GM10847 (cell line): ENCODE measurements around the gene CDK14.

ENCODE experiments used
- POLR2A ChIP-seq: IDR thresholded peaks from 2 replicates; pipeline ENCODE4 v1.6.1; 2011; ENCODE audit not compliant: insufficient read length; ENCODE audit errors: extremely low read depth

The CDK14 gene

DNA sequence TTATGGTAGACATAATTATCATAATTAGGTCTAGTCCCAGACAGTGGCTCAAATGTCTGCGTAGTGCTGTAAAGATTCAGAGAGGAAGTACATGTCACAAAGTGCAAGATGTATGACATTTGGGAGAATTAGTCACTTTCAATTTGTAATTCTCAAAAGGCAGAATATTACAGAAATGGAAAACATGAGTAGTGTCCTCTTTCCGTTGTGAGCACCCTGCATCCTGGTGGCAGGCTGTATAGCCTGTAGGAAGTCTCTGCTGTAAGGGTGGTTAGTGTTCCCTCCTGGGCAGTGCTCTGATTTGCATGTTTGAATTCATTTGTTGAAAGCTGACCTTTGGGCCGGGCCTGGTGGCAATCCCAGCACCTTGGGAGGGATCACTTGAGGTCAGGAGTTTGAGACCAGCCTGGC lies 17.0 kb downstream of the CDK14 start:
- no peak for TF ChIP-seq POLR2A

DNA sequence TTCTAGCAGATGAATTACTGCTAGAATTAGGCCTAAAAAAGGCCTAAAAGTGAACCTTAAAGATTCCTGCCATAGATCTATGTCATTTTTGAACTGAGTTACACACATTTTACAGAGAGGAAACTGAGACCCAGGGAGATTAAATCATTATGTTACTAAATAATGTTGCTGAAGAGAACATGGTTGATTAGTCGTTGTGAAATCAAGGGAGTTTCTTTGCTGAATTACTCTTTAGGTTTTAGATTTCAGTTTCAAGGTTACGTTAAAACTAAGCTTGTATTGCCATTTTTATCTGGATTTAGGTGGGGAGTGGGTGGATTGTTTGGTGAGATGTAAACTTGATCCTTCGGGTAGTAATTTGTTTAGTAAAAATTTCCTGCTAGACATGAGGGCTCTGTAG lies 21.3 kb downstream of the CDK14 start:
- no peak for TF ChIP-seq POLR2A

DNA sequence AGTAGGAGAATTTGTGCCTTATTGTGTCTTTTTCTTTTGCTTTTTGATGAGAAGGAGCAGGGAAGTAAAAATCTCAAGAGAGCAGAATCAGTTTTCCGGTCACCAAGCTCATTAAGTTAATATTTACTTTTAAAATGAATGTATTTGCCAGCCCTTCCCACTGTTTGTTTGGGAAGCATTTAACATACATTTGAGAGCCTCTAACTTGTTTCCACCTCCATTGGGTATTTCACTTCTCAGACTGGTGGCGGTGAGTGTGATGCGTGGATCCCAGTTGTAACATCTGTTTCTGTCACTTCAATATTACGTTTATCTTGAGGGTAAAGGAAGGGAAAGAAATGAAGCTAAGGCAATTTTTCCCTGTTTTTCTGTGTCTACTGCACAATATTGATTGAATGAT lies 22.8 kb downstream of the CDK14 start:
- TF ChIP-seq POLR2A: no peak

GRCh38 chr7:90621125-90621746 lies 25.1 kb downstream of the CDK14 start:
- no peak for TF ChIP-seq POLR2A

DNA sequence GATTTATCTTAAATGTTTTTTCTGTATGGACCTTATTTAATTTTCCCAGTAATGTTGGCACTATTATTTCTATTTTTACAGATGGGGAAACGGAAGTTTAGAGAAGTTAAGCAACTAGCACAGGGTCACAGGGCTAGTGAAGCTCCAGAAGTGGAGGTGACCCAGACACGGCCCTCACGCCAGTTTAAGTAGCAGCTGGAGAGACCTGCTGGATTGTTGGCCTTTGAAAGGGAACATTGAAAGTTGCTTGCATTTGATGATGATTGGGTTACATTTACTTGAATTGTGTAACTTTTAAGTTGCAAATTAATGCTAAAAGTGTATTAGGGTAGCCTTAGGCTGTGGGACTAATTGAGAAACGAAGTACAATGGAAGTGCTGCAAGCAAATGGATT lies 25.6 kb downstream of the CDK14 start:
- no peak for TF ChIP-seq POLR2A

GRCh38 chr7:90622670-90623069 lies 26.5 kb downstream of the CDK14 start:
- no peak for TF ChIP-seq POLR2A

DNA sequence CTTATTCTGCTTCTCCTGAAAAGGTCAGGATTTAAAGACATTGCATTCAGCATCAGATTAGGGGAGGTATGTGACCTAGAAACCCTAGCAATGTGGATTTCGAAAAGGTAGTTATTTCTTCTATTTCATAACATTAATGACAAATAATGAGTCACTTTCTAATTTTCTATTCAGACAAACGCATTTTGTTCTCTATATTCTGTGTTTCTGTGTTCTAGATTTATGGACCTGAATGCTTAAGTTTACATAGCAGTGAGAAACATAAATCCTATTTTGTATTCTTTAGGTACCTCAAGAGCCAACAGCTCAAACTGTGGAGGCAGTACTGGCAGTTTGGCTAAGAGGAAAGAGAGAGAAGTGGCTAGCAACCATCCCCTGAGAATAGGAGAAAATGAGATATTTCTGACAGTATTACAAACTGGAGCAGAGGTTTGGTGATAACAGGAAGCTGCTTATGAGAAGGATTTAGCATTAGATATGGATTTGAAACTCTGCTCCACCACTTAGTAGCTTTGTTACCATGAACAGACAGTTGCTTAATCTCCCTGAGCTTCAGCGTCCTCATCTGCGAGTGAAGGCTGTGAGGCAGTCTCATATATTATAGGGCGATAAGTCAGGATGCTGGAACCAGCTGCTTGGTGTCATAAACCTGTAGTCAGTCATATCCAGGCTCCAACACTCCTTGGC lies 28.2 kb downstream of the CDK14 start:
- TF ChIP-seq POLR2A: no peak

DNA sequence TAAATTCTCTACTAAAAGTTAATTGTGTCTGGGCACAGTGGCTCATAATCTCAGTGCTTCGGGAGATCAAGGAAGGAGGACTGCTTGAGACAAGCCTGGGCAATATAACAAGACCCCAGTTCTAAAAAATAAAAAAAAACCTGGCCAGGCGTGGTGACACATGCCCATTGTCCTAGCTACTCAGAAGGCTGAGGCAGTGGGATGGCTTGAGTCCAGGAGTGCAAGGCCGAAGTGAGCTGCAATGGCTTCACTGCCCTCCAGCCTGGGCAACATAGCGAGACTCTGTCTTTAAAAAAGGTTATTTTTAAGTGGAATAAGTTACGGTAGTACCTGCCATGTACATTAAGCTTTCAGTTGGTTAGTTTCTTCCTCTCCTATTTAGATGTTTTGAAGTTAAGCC lies 28.9 kb downstream of the CDK14 start:
- no peak for TF ChIP-seq POLR2A

- no peak for TF ChIP-seq POLR2A
Measured at GRCh38 chr7:90625562-90625961, 29.4 kb downstream of the CDK14 start.

- TF ChIP-seq POLR2A: no peak
Measured at GRCh38 chr7:90626013-90626412, 29.9 kb downstream of the CDK14 start.

GRCh38 chr7:90629297-90629918 lies 33.3 kb downstream of the CDK14 start:
- no peak for TF ChIP-seq POLR2A

DNA sequence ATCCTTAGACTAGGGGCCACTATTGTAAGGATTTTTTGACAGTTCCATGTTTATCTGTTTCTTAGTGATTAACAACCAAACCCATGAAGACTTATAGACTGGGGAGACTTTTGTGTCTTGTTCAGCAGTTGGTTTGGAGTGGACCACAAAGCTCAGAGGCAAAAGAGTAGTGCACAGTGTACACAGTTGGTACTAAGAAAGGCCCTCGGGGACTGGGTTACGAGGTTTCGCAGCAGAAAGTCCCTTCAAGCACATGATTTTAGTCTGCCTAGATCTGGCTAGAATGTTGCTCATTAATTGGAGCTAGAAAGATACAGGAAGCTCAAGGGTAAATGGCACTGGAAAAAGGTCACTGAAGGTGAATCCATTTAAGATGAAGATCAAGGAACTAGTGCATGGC lies 35.4 kb downstream of the CDK14 start:
- no peak for TF ChIP-seq POLR2A

DNA sequence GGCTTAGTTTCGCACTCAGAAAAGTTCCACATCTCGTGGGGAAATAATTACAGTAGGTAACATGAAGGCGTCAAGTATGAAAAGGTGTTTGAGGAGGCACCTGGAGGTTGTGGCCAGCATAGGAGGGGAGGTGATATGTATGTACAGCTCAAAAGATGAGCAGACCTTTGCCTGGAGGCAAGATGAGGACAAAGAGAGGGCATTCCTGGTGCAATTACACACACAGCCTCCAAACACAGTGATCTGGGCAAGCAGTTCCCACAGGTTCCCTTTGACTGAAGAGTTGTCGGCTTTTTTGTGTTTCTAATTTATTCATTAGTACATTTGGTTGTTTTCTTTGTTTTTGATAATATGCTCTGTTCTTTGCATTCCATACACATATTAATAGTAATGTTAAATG lies 46.9 kb downstream of the CDK14 start:
- TF ChIP-seq POLR2A: no peak

- TF ChIP-seq POLR2A: no peak
Measured at GRCh38 chr7:90645784-90646183, 49.7 kb downstream of the CDK14 start.

DNA sequence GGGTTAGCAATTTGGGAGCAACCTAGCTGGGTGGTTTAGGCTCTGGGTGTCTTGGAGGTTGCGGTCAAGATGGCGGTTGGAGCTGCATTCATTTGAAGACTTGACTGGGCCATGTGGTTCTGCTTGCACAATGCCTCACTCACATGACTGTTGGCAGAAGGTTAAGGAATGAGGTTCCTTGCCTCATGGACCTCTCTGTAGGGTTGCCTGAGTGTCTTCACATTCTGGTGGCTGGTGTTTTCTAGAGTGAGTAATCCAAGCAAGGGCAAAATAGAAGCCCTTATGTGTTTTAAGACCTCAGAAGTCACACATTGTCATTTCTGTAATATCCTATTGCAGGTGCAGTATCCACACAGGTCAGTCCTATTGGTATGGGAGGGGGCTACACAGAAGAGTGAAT lies 52.0 kb downstream of the CDK14 start:
- no peak for TF ChIP-seq POLR2A

DNA sequence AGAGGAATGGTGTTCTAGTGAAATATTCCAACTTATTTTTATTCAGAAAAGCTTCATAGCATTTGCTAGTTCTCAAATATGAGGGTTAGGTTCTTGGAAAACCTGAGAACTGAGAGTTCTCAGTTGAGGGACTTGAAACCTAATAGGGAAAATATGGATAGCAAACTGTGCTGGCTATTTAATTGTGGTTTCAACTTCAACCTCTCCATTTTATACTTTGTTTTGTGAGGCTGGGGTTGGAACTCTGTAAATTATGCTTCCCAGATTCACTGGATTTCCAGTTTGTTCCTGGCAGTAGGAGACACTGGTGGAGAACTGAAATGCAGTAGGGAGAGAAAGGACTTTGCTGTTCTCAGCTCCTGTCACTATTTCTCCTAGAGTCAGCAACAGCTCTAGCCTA lies 52.7 kb downstream of the CDK14 start:
- TF ChIP-seq POLR2A: no peak
